ENCODE results near the gene VPS13C. TPM values are rescaled to one million over a fixed set of nuclear protein-coding genes. Genes with fewer than 3 reads are reported as not detected.

The VPS13C gene
- total RNA-seq, 1 donor from 2014 or later: 87.1 TPM

GRCh38 chr15:61811952-61812351, 248.3 kb downstream of the VPS13C start:
- DNase-seq (no peak), ATAC-seq (no peak)
- Histone ChIP-seq H3K9me3 (no peaks in the 10 kb centered on the region), H3K27ac (no peak overlapping the region), H3K4me3 (no peak overlapping the region), H3K4me1 (no peaks in the 10 kb centered on the region), H3K27me3 (no peaks in the 10 kb centered on the region), H3K36me3 (no peaks in the 10 kb centered on the region)
- intact Hi-C loops (cut with DNase I): no loop called here
- TF ChIP-seq CTCF (IDR thresholded peaks at IDR 0.05): no peak

- no peak for ATAC-seq
- no peak for TF ChIP-seq CTCF (IDR thresholded peaks at IDR 0.05)
- no peaks in the 10 kb centered on the region for H3K4me1 ChIP-seq
- H3K9me3 ChIP-seq: no peaks in the 10 kb centered on the region
- DNase-seq: no peak
- H3K4me3 ChIP-seq: no peak overlapping the region
- H3K36me3 ChIP-seq: no peaks in the 10 kb centered on the region
- no peaks in the 10 kb centered on the region for H3K27me3 ChIP-seq
- H3K27ac ChIP-seq: no peak overlapping the region
- intact Hi-C loops (cut with DNase I): no loop called here
These were observed 251.0 kb downstream of the VPS13C start for GRCh38 chr15:61809216-61809615.

GRCh38 chr15:61807281-61807929, 252.8 kb downstream of the VPS13C start:
- Histone ChIP-seq H3K36me3 (no peaks in the 10 kb centered on the region), H3K4me1 (no peaks in the 10 kb centered on the region), H3K27ac (no peak overlapping the region), H3K27me3 (no peaks in the 10 kb centered on the region), H3K4me3 (no peak overlapping the region), H3K9me3 (no peaks in the 10 kb centered on the region)
- no peak for DNase-seq
- intact Hi-C loops (cut with DNase I): no loop called here
- no peak for TF ChIP-seq CTCF (IDR thresholded peaks at IDR 0.05)
- no peak for ATAC-seq

Other genes starting within 250 kb of the VPS13C start
- 0.14 TPM for gene C2CD4A, start 6.5 kb upstream of the VPS13C start, total RNA-seq
- gene C2CD4B, start 104.8 kb upstream of the VPS13C start, total RNA-seq: 3.5 TPM